CD14-positive monocyte (primary cell): Measurements from ENCODE around the gene RPL10. TPM values are rescaled to one million over a fixed set of nuclear protein-coding genes. Genes with fewer than 3 reads are reported as not detected.

Experiments used
- DNase-seq, 3 donors: peaks; one replicate each; pipeline ENCODE4 v3.0.0-alpha.2; 2011 to 2022
- H2AFZ ChIP-seq: 2 replicates; pipeline ENCODE4 v1.6.0; 2012; ENCODE audit warnings: mild to moderate bottlenecking, low read depth, low read length, inconsistent platforms; ENCODE audit not compliant: insufficient read depth, poor library complexity, severe bottlenecking
- H3K27ac ChIP-seq, 2 donors: 1 replicate in 1 of 2; 2 replicates in 1 of 2; pipeline ENCODE4 v1.5.1; 2012 to 2013; ENCODE audit warnings: low read length in 2 of 2, control low read depth in 1 of 2, inconsistent platforms in 1 of 2, low read depth in 1 of 2, mild to moderate bottlenecking in 1 of 2
- H3K27me3 ChIP-seq, 2 donors: one replicate each; pipeline versions ENCODE4 v1.6.0 to v1.6.1; 2011 to 2013; ENCODE audit warnings: low read length in 2 of 2; ENCODE audit not compliant: control insufficient read depth in 2 of 2, insufficient read depth in 2 of 2
- H3K36me3 ChIP-seq, 2 donors: replicated peaks in 1 of 2; 1 replicate in 1 of 2; 2 replicates in 1 of 2; pipeline versions ENCODE4 v1.5.1 to v1.6.1; 2012 to 2013; ENCODE audit warnings: low read length in 2 of 2, control low read depth in 1 of 2, inconsistent platforms in 1 of 2, mild to moderate bottlenecking in 1 of 2; ENCODE audit not compliant: insufficient read depth in 2 of 2, control insufficient read depth in 1 of 2
- H3K4me1 ChIP-seq, 2 donors: 1 replicate in 1 of 2; 2 replicates in 1 of 2; pipeline versions ENCODE4 v1.5.1 to v1.6.1; 2012 to 2013; ENCODE audit warnings: low read length in 2 of 2, control low read depth in 1 of 2, inconsistent platforms in 1 of 2, mild to moderate bottlenecking in 1 of 2, moderate library complexity in 1 of 2; ENCODE audit not compliant: insufficient read depth in 2 of 2, control insufficient read depth in 1 of 2
- H3K4me2 ChIP-seq: replicated peaks from 2 replicates; pipeline ENCODE3; 2012; ENCODE audit warnings: low read length, moderate library complexity, mild to moderate bottlenecking; ENCODE audit not compliant: poor library complexity, severe bottlenecking; ENCODE audit errors: extremely low read depth
- H3K4me3 ChIP-seq, 3 experiments: fragments of 200-600 bp in 1 of 3; sonication (generic) in 1 of 3; replicated peaks in 1 of 3; 1 replicate in 2 of 3; 2 replicates in 1 of 3; pipeline ENCODE4 v1.5.1; 2011 to 2013; ENCODE audit warnings: low read length in 3 of 3, mild to moderate bottlenecking in 3 of 3, control low read depth in 2 of 3, low read depth in 2 of 3, inconsistent platforms in 1 of 3, moderate library complexity in 1 of 3
- H3K79me2 ChIP-seq: 2 replicates; pipeline ENCODE4 v1.6.0; 2012; ENCODE audit warnings: mild to moderate bottlenecking, control low read depth, inconsistent platforms, low read length, moderate library complexity; ENCODE audit not compliant: insufficient read depth
- H3K9ac ChIP-seq: 2 replicates; pipeline ENCODE4 v1.6.0; 2017; ENCODE audit warnings: low read length, mild to moderate bottlenecking; ENCODE audit not compliant: insufficient read depth, poor library complexity, severe bottlenecking
- H3K9me3 ChIP-seq, 2 donors: replicated peaks in 1 of 2; 1 replicate in 1 of 2; 2 replicates in 1 of 2; pipeline versions ENCODE4 v1.5.1 to v1.6.1; 2012 to 2013; ENCODE audit warnings: low read length in 2 of 2, control low read depth in 1 of 2; ENCODE audit not compliant: control insufficient read depth in 1 of 2, insufficient read depth in 1 of 2
- H4K20me1 ChIP-seq: 2 replicates; pipeline ENCODE4 v1.6.0; 2012; ENCODE audit warnings: mild to moderate bottlenecking, low read length, control low read depth, moderate library complexity; ENCODE audit not compliant: insufficient read depth
- H3K27ac Mint-ChIP-seq, 7 donors: one replicate each; pipeline ENCODE4 v1.8.0; 2020; ENCODE audit warnings: mild to moderate bottlenecking in 7 of 7, mixed read lengths in 7 of 7, moderate library complexity in 6 of 7, inconsistent platforms in 2 of 7
- H3K27me3 Mint-ChIP-seq, 3 donors: one replicate each; pipeline ENCODE4 v1.8.0; 2021 to 2022; ENCODE audit warnings: low read depth in 3 of 3, mild to moderate bottlenecking in 3 of 3, mixed read lengths in 3 of 3, moderate library complexity in 3 of 3, inconsistent platforms in 1 of 3
- H3K36me3 Mint-ChIP-seq, 2 donors: one replicate each; pipeline ENCODE4 v1.8.0; 2020; ENCODE audit warnings: mixed read lengths in 2 of 2, inconsistent platforms in 1 of 2, mild to moderate bottlenecking in 1 of 2
- H3K4me1 Mint-ChIP-seq: one replicate; pipeline ENCODE4 v1.8.0; 2020; ENCODE audit warnings: mild to moderate bottlenecking, mixed read lengths
- H3K4me3 Mint-ChIP-seq, 2 donors: one replicate each; pipeline ENCODE4 v1.8.0; 2020; ENCODE audit warnings: mild to moderate bottlenecking in 2 of 2, mixed read lengths in 2 of 2, moderate library complexity in 1 of 2
- H3K9me3 Mint-ChIP-seq, 7 donors: one replicate each; pipeline ENCODE4 v1.8.0; 2020 to 2022; ENCODE audit warnings: mixed read lengths in 7 of 7, mild to moderate bottlenecking in 6 of 7, moderate library complexity in 6 of 7, inconsistent platforms in 2 of 7
- WGBS: methylation state at CpG from one replicate; pipeline ENCODE4 v1.1.5; 2013; ENCODE audit warnings: missing lambda C conversion rate; ENCODE audit not compliant: insufficient coverage; 5-methylcytosine and 5-hydroxymethylcytosine counted together
- intact Hi-C, 2 donors: fragments of 100-400 bp; cut with micrococcal nuclease; formaldehyde crosslinking; loops; one replicate each; pipeline versions ENCODE4 v1.15.0 to v1.15.1; 2023
- polyA plus RNA-seq, 3 donors: library from polyadenylated mRNA; depleted of rRNA in 1 of 3; unstranded in 2 of 3; stranded (reverse) in 1 of 3; fragments of 300-500 nt in 2 of 3; fragments of >200 nt in 1 of 3; fragmentation: Illumina TruSeq in 2 of 3; gene quantifications; 1 replicate in 2 of 3; 2 replicates in 1 of 3; pipeline ENCODE4 v1.2.3, GENCODE V29; 2012 to 2021
- TF ChIP-seq, protein P1 (sequence below): fragments of 200-600 bp; IDR thresholded peaks from one replicate; pipeline ENCODE4 v1.8.0; 2022; ENCODE audit warnings: antibody characterized with exemption, mild to moderate bottlenecking

The RPL10 gene
- polyA plus RNA-seq, 3 donors = 1,536 to 5,639 (median 1,724) TPM

DNA sequence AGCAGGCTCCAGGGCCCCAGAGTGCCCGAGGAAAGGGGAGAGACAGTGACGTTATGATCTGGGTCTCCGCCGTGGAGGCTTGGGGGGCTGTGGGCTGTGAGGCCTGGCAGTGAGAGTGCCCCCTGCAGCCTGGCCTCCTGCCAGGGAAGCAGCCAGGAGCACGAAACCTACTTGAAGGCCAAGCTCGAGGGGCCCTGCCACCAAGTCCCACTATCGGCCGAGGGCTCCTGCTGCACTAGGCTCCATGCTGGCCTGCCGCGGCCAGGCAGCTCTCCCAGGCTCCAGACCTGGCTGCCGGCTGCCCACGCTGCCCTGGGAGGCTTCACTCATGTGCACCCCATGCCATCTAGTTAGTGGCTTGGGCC lies 42.4 kb upstream of the RPL10 start:
- H3K4me3 Mint-ChIP-seq = no peak overlapping the region
- Histone ChIP-seq H3K27ac (no peak overlapping the region), H3K79me2 (peaks cover 59% of the 10 kb centered on the region), H3K9me3 (no peaks in the 10 kb centered on the region), H3K4me2 (no peak overlapping the region), H3K4me1 (peaks cover 7 to 17% of the 10 kb centered on the region in 2 donors), H3K4me3 (no peak overlapping the region), H3K27me3 (no peaks in the 10 kb centered on the region), H3K9ac (no peak overlapping the region), H3K36me3 (peaks cover 99 to 100% of the 10 kb centered on the region in 2 donors), H2AFZ (no peak overlapping the region), H4K20me1 (peaks cover 100% of the 10 kb centered on the region)
- no peaks in the 10 kb centered on the region for H3K4me1 Mint-ChIP-seq
- peaks cover 56 to 88% of the 10 kb centered on the region in 2 donors for H3K36me3 Mint-ChIP-seq
- TF ChIP-seq, protein P1, sequence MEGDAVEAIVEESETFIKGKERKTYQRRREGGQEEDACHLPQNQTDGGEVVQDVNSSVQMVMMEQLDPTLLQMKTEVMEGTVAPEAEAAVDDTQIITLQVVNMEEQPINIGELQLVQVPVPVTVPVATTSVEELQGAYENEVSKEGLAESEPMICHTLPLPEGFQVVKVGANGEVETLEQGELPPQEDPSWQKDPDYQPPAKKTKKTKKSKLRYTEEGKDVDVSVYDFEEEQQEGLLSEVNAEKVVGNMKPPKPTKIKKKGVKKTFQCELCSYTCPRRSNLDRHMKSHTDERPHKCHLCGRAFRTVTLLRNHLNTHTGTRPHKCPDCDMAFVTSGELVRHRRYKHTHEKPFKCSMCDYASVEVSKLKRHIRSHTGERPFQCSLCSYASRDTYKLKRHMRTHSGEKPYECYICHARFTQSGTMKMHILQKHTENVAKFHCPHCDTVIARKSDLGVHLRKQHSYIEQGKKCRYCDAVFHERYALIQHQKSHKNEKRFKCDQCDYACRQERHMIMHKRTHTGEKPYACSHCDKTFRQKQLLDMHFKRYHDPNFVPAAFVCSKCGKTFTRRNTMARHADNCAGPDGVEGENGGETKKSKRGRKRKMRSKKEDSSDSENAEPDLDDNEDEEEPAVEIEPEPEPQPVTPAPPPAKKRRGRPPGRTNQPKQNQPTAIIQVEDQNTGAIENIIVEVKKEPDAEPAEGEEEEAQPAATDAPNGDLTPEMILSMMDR = no peak
- H3K27ac Mint-ChIP-seq = peak overlapping the region in 2 of 7 donors; percentile 37 to 68
- WGBS = 100% methylated on average over 6 of the region's 12 CpGs
- intact Hi-C loops = no loop called here
- no peaks in the 10 kb centered on the region for H3K9me3 Mint-ChIP-seq
- DNase-seq = no peak
- peaks cover 0 to 2% (median 0%) of the 10 kb centered on the region in 3 donors for H3K27me3 Mint-ChIP-seq

DNA sequence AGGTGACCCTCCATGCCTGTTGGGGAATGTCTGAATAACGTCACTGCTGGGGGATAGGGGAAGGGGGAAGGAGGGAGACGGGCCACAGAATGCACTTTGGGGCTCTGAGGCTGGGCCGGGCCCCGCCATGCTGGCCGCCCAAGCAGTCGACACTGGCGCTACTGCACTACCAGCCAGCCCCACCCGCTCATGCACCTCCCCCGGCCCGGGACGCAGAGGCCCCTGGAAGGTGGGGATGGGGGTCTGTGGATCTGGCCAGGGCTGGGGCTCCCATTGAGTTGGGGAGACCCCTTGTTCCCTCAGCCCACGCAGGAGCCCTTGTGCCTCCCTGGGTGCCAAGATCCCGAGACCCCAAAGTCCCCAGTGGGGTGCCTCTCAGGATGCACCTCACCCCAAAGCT lies 41.6 kb upstream of the RPL10 start:
- H3K27me3 Mint-ChIP-seq = peaks cover 0 to 2% (median 0%) of the 10 kb centered on the region in 3 donors
- WGBS = no CpG with 5 or more reads among the region's 13 CpGs
- no peaks in the 10 kb centered on the region for H3K9me3 Mint-ChIP-seq
- Histone ChIP-seq H3K36me3 (peaks cover 97 to 98% of the 10 kb centered on the region in 2 donors), H3K9me3 (no peaks in the 10 kb centered on the region), H3K79me2 (peaks cover 65% of the 10 kb centered on the region), H3K9ac (no peak overlapping the region), H2AFZ (no peak overlapping the region), H3K27me3 (no peaks in the 10 kb centered on the region), H4K20me1 (peaks cover 99% of the 10 kb centered on the region), H3K4me3 (no peak overlapping the region), H3K4me2 (no peak overlapping the region), H3K4me1 (peaks cover 4 to 17% of the 10 kb centered on the region in 2 donors), H3K27ac (no peak overlapping the region)
- no peak overlapping the region for H3K4me3 Mint-ChIP-seq
- H3K27ac Mint-ChIP-seq = peak overlapping the region in 3 of 7 donors; percentile 35 to 84 (median 59)
- intact Hi-C loops = no loop called here
- TF ChIP-seq, protein P1 = no peak
- DNase-seq = no peak
- H3K4me1 Mint-ChIP-seq = no peaks in the 10 kb centered on the region
- H3K36me3 Mint-ChIP-seq = peaks cover 57 to 93% of the 10 kb centered on the region in 2 donors
